GM23338 (cell line): ENCODE measurements around the gene CADPS2. TPM values are rescaled to one million over a fixed set of nuclear protein-coding genes. Genes with fewer than 3 reads are reported as not detected.

Experiments
- ATAC-seq: fragments of 200-7000 bp; cut with Tn5 transposase; 3 replicates; pipeline ENCODE4 v1.9.1; 2020
- DNase-seq: peaks from one replicate; pipeline ENCODE4 v3.0.0-alpha.2; 2015; ENCODE audit warnings: low spot score
- H2AFZ ChIP-seq: fragments of 200-600 bp; sonication (generic); 2 replicates; pipeline ENCODE4 v1.8.0; 2016; ENCODE audit warnings: antibody characterized with exemption, mild to moderate bottlenecking, moderate library complexity
- H3F3A ChIP-seq: fragments of 200-600 bp; sonication (generic); replicated peaks from 2 replicates; pipeline ENCODE4 v1.8.0; 2017; ENCODE audit warnings: antibody characterized with exemption, mixed run types, low read depth
- H3K27ac ChIP-seq: fragments of 200-600 bp; sonication (generic); 2 replicates; pipeline ENCODE4 v1.6.1; 2016; ENCODE audit warnings: low read depth
- H3K27me3 ChIP-seq: fragments of 200-600 bp; sonication (generic); 2 replicates; pipeline ENCODE4 v1.8.0; 2016; ENCODE audit warnings: mild to moderate bottlenecking, mixed run types, moderate library complexity; ENCODE audit not compliant: insufficient read depth
- H3K36me3 ChIP-seq: fragments of 200-600 bp; sonication (generic); 2 replicates; pipeline ENCODE4 v1.8.0; 2016; ENCODE audit warnings: mild to moderate bottlenecking; ENCODE audit not compliant: insufficient read depth
- H3K4me1 ChIP-seq: fragments of 200-600 bp; sonication (generic); 2 replicates; pipeline ENCODE4 v1.8.0; 2016; ENCODE audit warnings: mild to moderate bottlenecking, moderate library complexity; ENCODE audit not compliant: insufficient read depth
- H3K4me2 ChIP-seq: fragments of 200-600 bp; sonication (generic); 2 replicates; pipeline ENCODE4 v1.7.1; 2017; ENCODE audit warnings: mixed run types
- H3K4me3 ChIP-seq: fragments of 200-600 bp; sonication (generic); 2 replicates; pipeline ENCODE4 v1.6.1; 2016; ENCODE audit warnings: mixed run types
- H3K79me2 ChIP-seq: fragments of 200-600 bp; sonication (generic); replicated peaks from 2 replicates; pipeline ENCODE4 v1.8.0; 2017; ENCODE audit warnings: mild to moderate bottlenecking; ENCODE audit not compliant: insufficient read depth
- H3K9me2 ChIP-seq: fragments of 200-600 bp; sonication (generic); 2 replicates; pipeline ENCODE4 v1.8.0; 2017; ENCODE audit not compliant: insufficient read depth
- H4K20me1 ChIP-seq: fragments of 200-600 bp; sonication (generic); replicated peaks from 2 replicates; pipeline ENCODE4 v1.8.0; 2017; ENCODE audit warnings: mild to moderate bottlenecking; ENCODE audit not compliant: insufficient read depth
- H3K27ac Mint-ChIP-seq: 2 replicates; pipeline ENCODE4 v1.8.0; 2020; ENCODE audit warnings: inconsistent platforms, mild to moderate bottlenecking, moderate library complexity, mixed read lengths
- H3K27me3 Mint-ChIP-seq: 3 replicates; pipeline ENCODE4 v1.8.0; 2022; ENCODE audit warnings: low read depth, mild to moderate bottlenecking, moderate library complexity, mixed read lengths, inconsistent platforms; ENCODE audit not compliant: insufficient read depth, poor library complexity
- H3K36me3 Mint-ChIP-seq: 3 replicates; pipeline ENCODE4 v1.8.0; 2021; ENCODE audit warnings: low read depth, mild to moderate bottlenecking, inconsistent platforms, moderate library complexity, mixed read lengths
- H3K4me1 Mint-ChIP-seq: 3 replicates; pipeline ENCODE4 v1.8.0; 2020; ENCODE audit warnings: mild to moderate bottlenecking, inconsistent platforms, mixed read lengths
- H3K4me3 Mint-ChIP-seq: 3 replicates; pipeline ENCODE4 v1.8.0; 2021; ENCODE audit warnings: moderate library complexity, mild to moderate bottlenecking, inconsistent platforms, mixed read lengths
- H3K9me3 Mint-ChIP-seq: 3 replicates; pipeline ENCODE4 v1.8.0; 2020; ENCODE audit warnings: moderate library complexity, mild to moderate bottlenecking, inconsistent platforms, mixed read lengths
- CREB1 ChIP-seq: fragments of 250-450 bp; sonication (Bioruptor Pico); IDR thresholded peaks from 2 replicates; pipeline ENCODE4 v1.5.0; 2020; ENCODE audit warnings: low read depth, mild to moderate bottlenecking, moderate library complexity
- CTCF ChIP-seq, 2 experiments: fragments of 200-600 bp in 1 of 2; sonication (generic) in 1 of 2; conservative IDR thresholded peaks; 2 replicates each; pipeline versions ENCODE4 v1.5.1 to v1.6.1; 2016 to 2017; ENCODE audit warnings: antibody characterized with exemption in 2 of 2, low read depth in 2 of 2, mild to moderate bottlenecking in 2 of 2, moderate library complexity in 1 of 2
- EZH2phosphoT487 ChIP-seq: fragments of 200-600 bp; sonication (generic); IDR thresholded peaks from one replicate; pipeline ENCODE4 v1.8.1; 2018; ENCODE audit warnings: antibody characterized with exemption; ENCODE audit not compliant: unreplicated experiment
- JUNB ChIP-seq: IDR thresholded peaks from one replicate; pipeline ENCODE4 v1.6.1; 2016; ENCODE audit warnings: antibody characterized with exemption; ENCODE audit not compliant: unreplicated experiment
- POLR2AphosphoS5 ChIP-seq: IDR thresholded peaks from 2 replicates; pipeline ENCODE4 v1.6.1; 2016; ENCODE audit warnings: antibody characterized with exemption, low read depth
- REST ChIP-seq: IDR thresholded peaks from one replicate; pipeline ENCODE4 v1.6.1; 2018; ENCODE audit warnings: antibody characterized with exemption; ENCODE audit not compliant: unreplicated experiment
- STAT1 ChIP-seq: IDR thresholded peaks from one replicate; pipeline ENCODE4 v1.6.1; 2016; ENCODE audit warnings: antibody characterized with exemption; ENCODE audit not compliant: unreplicated experiment
- ZNF114 ChIP-seq: fragments of 250-450 bp; sonication (Bioruptor Pico); IDR thresholded peaks from 2 replicates; pipeline ENCODE4 v1.5.0; 2020; ENCODE audit warnings: mild to moderate bottlenecking, moderate library complexity
- ZNF331 ChIP-seq: fragments of 250-450 bp; sonication (Bioruptor Pico); IDR thresholded peaks from 2 replicates; pipeline ENCODE4 v1.5.0; 2020; ENCODE audit warnings: low read depth, mild to moderate bottlenecking, moderate library complexity
- polyA plus RNA-seq: library from polyadenylated mRNA; unstranded; fragments of >200 nt; fragmentation: Nextera tagmentation; extraction: Ambion mirVana; gene quantifications from 2 replicates; pipeline ENCODE4 v1.2.1, GENCODE V29; 2016
- total RNA-seq: library from RNA; depleted of rRNA; stranded (reverse); fragments of >200 nt; shearing (Covaris generic); gene quantifications from 2 replicates; pipeline ENCODE4 v1.2.3, GENCODE V29; 2014
- TF ChIP-seq, protein P1 (sequence below): fragments of 250-450 bp; sonication (Bioruptor Pico); IDR thresholded peaks from 2 replicates; pipeline ENCODE4 v1.5.0; 2020; ENCODE audit warnings: mild to moderate bottlenecking, moderate library complexity
- TF ChIP-seq, protein P2 (sequence below): IDR thresholded peaks from 2 replicates; pipeline ENCODE4 v1.6.1; 2016; ENCODE audit warnings: antibody characterized with exemption

CADPS2 gene
- total and polyA plus RNA-seq, 2 experiments from 2014 or later, result 16.3 to 36.9 TPM

DNA sequence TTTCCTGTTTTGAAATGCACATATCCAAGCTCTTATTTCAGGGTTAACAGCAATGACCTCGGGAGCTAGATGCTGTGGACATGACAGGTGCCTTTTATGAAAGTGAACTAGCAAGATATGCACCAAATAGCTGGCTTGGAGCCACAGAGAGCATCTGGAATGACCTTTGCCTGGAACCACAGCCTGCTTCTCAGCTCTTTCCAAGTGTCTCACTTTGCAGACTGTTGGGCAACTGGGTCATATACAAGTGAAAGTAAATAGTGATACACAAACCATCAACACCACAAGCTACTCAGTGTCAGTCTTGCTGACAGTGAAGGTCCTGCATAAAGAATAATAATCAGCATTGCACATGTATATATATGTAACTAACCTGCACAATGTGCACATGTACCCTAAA, 370.9 kb downstream of the CADPS2 start (continued):
- TF ChIP-seq, protein P1, sequence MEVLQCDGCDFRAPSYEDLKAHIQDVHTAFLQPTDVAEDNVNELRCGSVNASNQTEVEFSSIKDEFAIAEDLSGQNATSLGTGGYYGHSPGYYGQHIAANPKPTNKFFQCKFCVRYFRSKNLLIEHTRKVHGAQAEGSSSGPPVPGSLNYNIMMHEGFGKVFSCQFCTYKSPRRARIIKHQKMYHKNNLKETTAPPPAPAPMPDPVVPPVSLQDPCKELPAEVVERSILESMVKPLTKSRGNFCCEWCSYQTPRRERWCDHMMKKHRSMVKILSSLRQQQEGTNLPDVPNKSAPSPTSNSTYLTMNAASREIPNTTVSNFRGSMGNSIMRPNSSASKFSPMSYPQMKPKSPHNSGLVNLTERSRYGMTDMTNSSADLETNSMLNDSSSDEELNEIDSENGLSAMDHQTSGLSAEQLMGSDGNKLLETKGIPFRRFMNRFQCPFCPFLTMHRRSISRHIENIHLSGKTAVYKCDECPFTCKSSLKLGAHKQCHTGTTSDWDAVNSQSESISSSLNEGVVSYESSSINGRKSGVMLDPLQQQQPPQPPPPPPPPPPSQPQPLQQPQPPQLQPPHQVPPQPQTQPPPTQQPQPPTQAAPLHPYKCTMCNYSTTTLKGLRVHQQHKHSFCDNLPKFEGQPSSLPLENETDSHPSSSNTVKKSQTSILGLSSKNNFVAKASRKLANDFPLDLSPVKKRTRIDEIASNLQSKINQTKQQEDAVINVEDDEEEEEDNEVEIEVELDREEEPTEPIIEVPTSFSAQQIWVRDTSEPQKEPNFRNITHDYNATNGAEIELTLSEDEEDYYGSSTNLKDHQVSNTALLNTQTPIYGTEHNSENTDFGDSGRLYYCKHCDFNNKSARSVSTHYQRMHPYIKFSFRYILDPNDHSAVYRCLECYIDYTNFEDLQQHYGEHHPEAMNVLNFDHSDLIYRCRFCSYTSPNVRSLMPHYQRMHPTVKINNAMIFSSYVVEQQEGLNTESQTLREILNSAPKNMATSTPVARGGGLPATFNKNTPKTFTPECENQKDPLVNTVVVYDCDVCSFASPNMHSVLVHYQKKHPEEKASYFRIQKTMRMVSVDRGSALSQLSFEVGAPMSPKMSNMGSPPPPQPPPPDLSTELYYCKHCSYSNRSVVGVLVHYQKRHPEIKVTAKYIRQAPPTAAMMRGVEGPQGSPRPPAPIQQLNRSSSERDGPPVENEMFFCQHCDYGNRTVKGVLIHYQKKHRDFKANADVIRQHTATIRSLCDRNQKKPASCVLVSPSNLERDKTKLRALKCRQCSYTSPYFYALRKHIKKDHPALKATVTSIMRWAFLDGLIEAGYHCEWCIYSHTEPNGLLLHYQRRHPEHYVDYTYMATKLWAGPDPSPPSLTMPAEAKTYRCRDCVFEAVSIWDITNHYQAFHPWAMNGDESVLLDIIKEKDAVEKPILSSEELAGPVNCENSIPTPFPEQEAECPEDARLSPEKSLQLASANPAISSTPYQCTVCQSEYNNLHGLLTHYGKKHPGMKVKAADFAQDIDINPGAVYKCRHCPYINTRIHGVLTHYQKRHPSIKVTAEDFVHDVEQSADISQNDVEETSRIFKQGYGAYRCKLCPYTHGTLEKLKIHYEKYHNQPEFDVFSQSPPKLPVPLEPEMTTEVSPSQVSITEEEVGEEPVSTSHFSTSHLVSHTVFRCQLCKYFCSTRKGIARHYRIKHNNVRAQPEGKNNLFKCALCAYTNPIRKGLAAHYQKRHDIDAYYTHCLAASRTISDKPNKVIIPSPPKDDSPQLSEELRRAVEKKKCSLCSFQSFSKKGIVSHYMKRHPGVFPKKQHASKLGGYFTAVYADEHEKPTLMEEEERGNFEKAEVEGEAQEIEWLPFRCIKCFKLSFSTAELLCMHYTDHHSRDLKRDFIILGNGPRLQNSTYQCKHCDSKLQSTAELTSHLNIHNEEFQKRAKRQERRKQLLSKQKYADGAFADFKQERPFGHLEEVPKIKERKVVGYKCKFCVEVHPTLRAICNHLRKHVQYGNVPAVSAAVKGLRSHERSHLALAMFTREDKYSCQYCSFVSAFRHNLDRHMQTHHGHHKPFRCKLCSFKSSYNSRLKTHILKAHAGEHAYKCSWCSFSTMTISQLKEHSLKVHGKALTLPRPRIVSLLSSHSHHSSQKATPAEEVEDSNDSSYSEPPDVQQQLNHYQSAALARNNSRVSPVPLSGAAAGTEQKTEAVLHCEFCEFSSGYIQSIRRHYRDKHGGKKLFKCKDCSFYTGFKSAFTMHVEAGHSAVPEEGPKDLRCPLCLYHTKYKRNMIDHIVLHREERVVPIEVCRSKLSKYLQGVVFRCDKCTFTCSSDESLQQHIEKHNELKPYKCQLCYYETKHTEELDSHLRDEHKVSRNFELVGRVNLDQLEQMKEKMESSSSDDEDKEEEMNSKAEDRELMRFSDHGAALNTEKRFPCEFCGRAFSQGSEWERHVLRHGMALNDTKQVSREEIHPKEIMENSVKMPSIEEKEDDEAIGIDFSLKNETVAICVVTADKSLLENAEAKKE (CRISPR knock-in tag), result no peak
- no peak for TF ChIP-seq CTCF (conservative IDR thresholded peaks at IDR 0.05; ENCODE audit: low read depth in 2 of 2)
- TF ChIP-seq POLR2AphosphoS5, result no peak
- no peak for TF ChIP-seq STAT1
- TF ChIP-seq CREB1 (CRISPR knock-in tag), result no peak

GRCh38 chr7:122511268-122511667, 375.0 kb downstream of the CADPS2 start:
- no peaks in the 10 kb centered on the region for H4K20me1 ChIP-seq
- H3K4me3 Mint-ChIP-seq, result no peak overlapping the region
- peaks cover 24% of the 10 kb centered on the region for H3K4me1 ChIP-seq
- no peak overlapping the region for H3K27ac ChIP-seq
- no peaks in the 10 kb centered on the region for H3K9me2 ChIP-seq
- no peak overlapping the region for H2AFZ ChIP-seq
- no peaks in the 10 kb centered on the region for H3K36me3 Mint-ChIP-seq
- H3F3A ChIP-seq, result no peaks in the 10 kb centered on the region
- H3K4me2 ChIP-seq, result no peak overlapping the region
- H3K9me3 Mint-ChIP-seq, result no peaks in the 10 kb centered on the region
- H3K27me3 Mint-ChIP-seq, result peaks cover 5% of the 10 kb centered on the region
- no peaks in the 10 kb centered on the region for H3K79me2 ChIP-seq
- no peaks in the 10 kb centered on the region for H3K36me3 ChIP-seq
- no peak overlapping the region for H3K4me3 ChIP-seq
- H3K27me3 ChIP-seq, result no peaks in the 10 kb centered on the region
- H3K4me1 Mint-ChIP-seq, result peaks cover 33% of the 10 kb centered on the region
- DNase-seq, result no peak
- ATAC-seq, result no peak
- H3K27ac Mint-ChIP-seq, result no peak overlapping the region
- TF ChIP-seq CTCF (conservative IDR thresholded peaks at IDR 0.05; ENCODE audit: low read depth in 2 of 2) (no peak), JUNB (no peak), EZH2phosphoT487 (no peak), REST (no peak), ZNF114 (CRISPR knock-in tag) (no peak), STAT1 (no peak), ZNF331 (CRISPR knock-in tag) (no peak)
- TF ChIP-seq, protein P2, sequence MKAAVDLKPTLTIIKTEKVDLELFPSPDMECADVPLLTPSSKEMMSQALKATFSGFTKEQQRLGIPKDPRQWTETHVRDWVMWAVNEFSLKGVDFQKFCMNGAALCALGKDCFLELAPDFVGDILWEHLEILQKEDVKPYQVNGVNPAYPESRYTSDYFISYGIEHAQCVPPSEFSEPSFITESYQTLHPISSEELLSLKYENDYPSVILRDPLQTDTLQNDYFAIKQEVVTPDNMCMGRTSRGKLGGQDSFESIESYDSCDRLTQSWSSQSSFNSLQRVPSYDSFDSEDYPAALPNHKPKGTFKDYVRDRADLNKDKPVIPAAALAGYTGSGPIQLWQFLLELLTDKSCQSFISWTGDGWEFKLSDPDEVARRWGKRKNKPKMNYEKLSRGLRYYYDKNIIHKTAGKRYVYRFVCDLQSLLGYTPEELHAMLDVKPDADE, result no peak
